Measurements from ENCODE around the gene EFCAB8.

DNA sequence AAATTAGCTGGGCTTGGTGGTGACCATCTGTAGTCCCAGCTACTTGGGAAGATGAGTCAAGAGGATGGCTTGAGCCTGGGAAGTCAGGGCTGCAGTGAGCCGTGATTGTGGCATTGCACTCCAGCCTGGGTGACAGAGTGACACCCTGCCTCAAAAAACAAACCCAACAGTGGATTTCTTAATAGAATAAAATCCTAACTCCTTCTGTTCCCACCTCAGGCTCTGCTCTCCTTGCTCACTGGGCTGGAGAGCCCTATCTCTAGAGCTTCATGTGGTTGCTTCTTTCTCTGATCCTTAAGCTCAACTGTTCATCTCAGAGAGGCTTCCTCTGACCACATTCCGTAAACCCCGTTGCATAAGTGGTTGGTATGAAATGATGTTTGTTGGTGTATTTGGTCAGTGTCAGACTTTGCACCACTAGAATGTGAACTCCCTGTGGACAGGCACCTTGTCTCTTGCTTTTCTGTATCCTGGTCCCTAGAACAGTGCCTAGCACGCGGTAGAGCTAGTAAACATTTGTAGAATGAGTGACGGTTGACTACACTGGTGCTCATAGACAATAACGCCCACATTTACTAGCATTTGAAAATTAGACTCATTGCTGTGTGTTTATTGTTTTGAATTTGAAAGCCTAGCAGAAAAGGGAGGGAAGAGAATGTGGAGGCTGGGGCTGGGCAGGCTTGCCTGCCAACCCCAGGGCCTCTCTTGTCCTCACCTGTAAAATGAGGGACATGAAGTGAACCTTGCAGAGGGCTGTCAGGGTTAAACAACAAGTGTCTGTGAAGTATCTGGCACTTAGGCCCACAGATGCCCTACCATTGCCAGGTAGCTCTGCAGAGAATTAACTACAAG is 34.8 kb upstream of the EFCAB8 start:
- TF ChIP-seq POLR2A (IDR thresholded peaks at IDR 0.05; ENCODE audit: low read length) (no peak), GATA1 (IDR thresholded peaks at IDR 0.05; ENCODE audit: low read depth, low read length) (no peak)

Measured in erythroblast (primary cell).